K562 (cell line): ENCODE results near the gene GORASP1. TPM values are rescaled to one million over a fixed set of nuclear protein-coding genes. Genes with fewer than 3 reads are reported as not detected.

ENCODE experiments used
- ATAC-seq: fragments of 200-7000 bp; cut with Tn5 transposase; 3 replicates; pipeline ENCODE4 v1.9.1; 2020; ENCODE audit warnings: moderate library complexity
- BruUV-seq: library from RNA; stranded (reverse); fragments of 400-500 nt; replicated peaks from 2 replicates; lab custom pipeline; 2021; lab: Mats Ljungman, UMichigan
- CTCF ChIA-PET: fragments of 300-600 bp; formaldehyde crosslinking; extraction: SDS; loops from one replicate; lab custom pipeline; 2021; ENCODE audit warnings: low intra/inter-chr PET ratio; lab: Yijun Ruan, JAX
- POLR2A ChIA-PET: fragments of 300-600, 350-650 bp; sonication (Branson Sonifier 250); formaldehyde crosslinking; extraction: SDS; loops from one replicate; lab custom pipeline; 2021; ENCODE audit warnings: antibody characterized with exemption, inconsistent platforms; lab: Yijun Ruan, JAX
- DNase-seq, 4 experiments: peaks; one replicate each; pipeline versions ENCODE4 v3.0.0 to v3.0.0-alpha.2; 2011 to 2018; ENCODE audit warnings: low spot score in 3 of 4, mixed read lengths in 3 of 4; ENCODE audit errors: extremely low read depth in 1 of 4
- FAIRE-seq: peaks from 2 replicates; lab custom pipeline; 2011; peaks lifted over from hg19 to GRCh38; lab: Jason Lieb, UNC
- H2AFZ ChIP-seq: 2 replicates; pipeline ENCODE4 v1.6.0; 2011; ENCODE audit warnings: low read depth, low read length, control low read depth, inconsistent platforms
- H3K27ac ChIP-seq: fragments of 200-600 bp; 3 replicates; pipeline ENCODE4 v1.8.0; 2011; ENCODE audit warnings: low read depth, mild to moderate bottlenecking, control low read depth, inconsistent platforms, low read length, moderate library complexity, mixed read lengths; ENCODE audit errors: extremely low read depth
- H3K27me3 ChIP-seq, 2 experiments: fragments of 300-600 bp in 1 of 2; 2 replicates in 1 of 2; 3 replicates in 1 of 2; pipeline versions ENCODE4 v1.6.0 to v1.8.0; 2011; ENCODE audit warnings: inconsistent platforms in 2 of 2, low read length in 2 of 2, mild to moderate bottlenecking in 1 of 2, mixed read lengths in 1 of 2, moderate library complexity in 1 of 2; ENCODE audit not compliant: control insufficient read depth in 2 of 2, insufficient read depth in 2 of 2
- H3K36me3 ChIP-seq: fragments of 300-600 bp; 3 replicates; pipeline ENCODE4 v1.8.0; 2011; ENCODE audit warnings: mild to moderate bottlenecking, low read length, inconsistent platforms; ENCODE audit not compliant: control insufficient read depth, insufficient read depth
- H3K4me1 ChIP-seq, 2 experiments: fragments of 200-600 bp in 1 of 2; replicated peaks in 1 of 2; 2 replicates in 1 of 2; 3 replicates in 1 of 2; pipeline versions ENCODE4 v1.5.1 to v1.8.0; 2011; ENCODE audit warnings: inconsistent platforms in 2 of 2, low read length in 2 of 2, mild to moderate bottlenecking in 1 of 2, mixed read lengths in 1 of 2, moderate library complexity in 1 of 2; ENCODE audit not compliant: control insufficient read depth in 2 of 2, insufficient read depth in 2 of 2
- H3K4me2 ChIP-seq: 2 replicates; pipeline ENCODE4 v1.6.1; 2011; ENCODE audit warnings: low read length, control low read depth, inconsistent platforms, mixed read lengths; ENCODE audit not compliant: insufficient read depth
- H3K4me3 ChIP-seq: fragments of 200-600 bp; sonication (generic), shearing (Covaris generic); 2 replicates; pipeline ENCODE4 v1.5.1; 2016; ENCODE audit warnings: control low read depth, inconsistent platforms
- H3K79me2 ChIP-seq: fragments of 200-600 bp; 3 replicates; pipeline ENCODE4 v1.8.0; 2011; ENCODE audit warnings: low read length, inconsistent platforms; ENCODE audit not compliant: control insufficient read depth, insufficient read depth
- H3K9ac ChIP-seq, 2 experiments: 2 replicates each; pipeline versions ENCODE4 v1.6.0 to v1.6.1; 2011; ENCODE audit warnings: low read depth in 2 of 2, low read length in 2 of 2, control low read depth in 1 of 2, inconsistent platforms in 1 of 2, mild to moderate bottlenecking in 1 of 2, mixed read lengths in 1 of 2; ENCODE audit not compliant: insufficient read depth in 1 of 2
- H3K9me1 ChIP-seq: one replicate; pipeline ENCODE4 v1.6.0; 2011; ENCODE audit warnings: inconsistent platforms, mild to moderate bottlenecking, low read length, moderate library complexity; ENCODE audit not compliant: control insufficient read depth, insufficient read depth
- H3K9me3 ChIP-seq: replicated peaks from 2 replicates; pipeline ENCODE4 v1.5.1; 2011; ENCODE audit warnings: low read depth, low read length, inconsistent platforms; ENCODE audit not compliant: control insufficient read depth, insufficient read depth
- H4K20me1 ChIP-seq: replicated peaks from 2 replicates; pipeline ENCODE4 v1.6.1; 2011; ENCODE audit warnings: low read length, inconsistent platforms, mixed read lengths; ENCODE audit not compliant: control insufficient read depth, insufficient read depth
- ASH1L ChIP-seq: fragments of 450-650 bp; IDR thresholded peaks from 2 replicates; pipeline ENCODE4 v1.6.1; 2018; ENCODE audit warnings: borderline replicate concordance, mild to moderate bottlenecking, low read depth; ENCODE audit not compliant: partially characterized antibody
- DMBX1 ChIP-seq: fragments of 250-450 bp; sonication (Bioruptor Pico); IDR thresholded peaks from 2 replicates; pipeline ENCODE4 v1.8.0; 2022; ENCODE audit warnings: inconsistent platforms, mild to moderate bottlenecking, moderate library complexity, borderline replicate concordance
- MCM2 ChIP-seq: fragments of 450-650 bp; IDR thresholded peaks from 2 replicates; pipeline ENCODE4 v1.6.1; 2017; ENCODE audit warnings: low read depth, mild to moderate bottlenecking
- SMC3 ChIP-seq: conservative IDR thresholded peaks from 2 replicates; pipeline ENCODE4 v1.6.1; 2011; ENCODE audit warnings: low read depth, low read length, improper control_type of control experiment; ENCODE audit not compliant: insufficient read depth
- ZBTB7A ChIP-seq: IDR thresholded peaks from 2 replicates; pipeline ENCODE4 v1.6.1; 2011; ENCODE audit warnings: low read depth, mild to moderate bottlenecking, low read length, moderate library complexity, borderline replicate concordance; ENCODE audit not compliant: control insufficient read depth
- WGBS: fragments of 100-300 bp; shearing (Covaris generic); methylation state at CpG from one replicate; pipeline ENCODE4 v1.1.6; 2016; ENCODE audit warnings: low coverage, mixed read lengths; ENCODE audit not compliant: insufficient coverage; ENCODE audit errors: missing lambda C conversion rate; 5-methylcytosine and 5-hydroxymethylcytosine counted together
- in situ Hi-C: fragments of 300-500 bp; cut with MboI; formaldehyde crosslinking; loops from 4 replicates; pipeline ENCODE4 v1.15.0; 2018; ENCODE audit warnings: inconsistent platforms, mixed read lengths
- intact Hi-C: fragments of 100-400 bp; cut with micrococcal nuclease; formaldehyde crosslinking; loops from 2 replicates; pipeline ENCODE4 v1.14.2; 2022
- polyA plus RNA-seq, 8 experiments: library from polyadenylated mRNA; depleted of rRNA in 4 of 8; stranded (reverse) in 5 of 8; unstranded in 3 of 8; fragments of >200 nt; fragmentation: Nextera tagmentation in 2 of 8; fragmentation: Illumina TruSeq in 1 of 8; extraction: Ambion mirVana in 2 of 8; extraction: Trizol in 1 of 8; gene quantifications; 2 replicates each; pipeline versions ENCODE4 v1.2.1 to v1.2.3, GENCODE V29; 2011 to 2014; ENCODE audit warnings: inconsistent platforms in 1 of 8, missing spikeins in 1 of 8
- total RNA-seq, 7 experiments: library from RNA; depleted of rRNA in 6 of 7; stranded (reverse); fragments of >200 nt in 6 of 7; fragmentation: Illumina TruSeq in 2 of 7; extraction: Trizol in 2 of 7; gene quantifications; 2 replicates each; pipeline versions ENCODE4 v1.2.1 to v1.2.3, GENCODE V29; 2011 to 2021; ENCODE audit warnings: low replicate concordance in 1 of 7
- TF ChIP-seq, protein P1 (sequence below): IDR thresholded peaks from 2 replicates; pipeline ENCODE4 v1.6.1; 2011; ENCODE audit warnings: borderline replicate concordance, low read depth, mild to moderate bottlenecking, moderate library complexity, low read length; ENCODE audit not compliant: insufficient read depth, poor library complexity, severe bottlenecking

Gene GORASP1
- total and polyA plus RNA-seq, 9 of the 15 experiments (the other 6 are each of a cell fraction or from before 2014, with no cell fraction given) = 8.4 to 87.9 (median 67.6) TPM

- Histone ChIP-seq H3K79me2 (peaks cover 35% of the 10 kb centered on the region), H3K4me1 (peaks cover 21 to 33% of the 10 kb centered on the region in 2 experiments; a peak in 4 of 5 replicates), H3K9ac (no peak overlapping the region), H3K9me3 (no peaks in the 10 kb centered on the region), H3K4me2 (no peak overlapping the region), H3K27ac (no peak overlapping the region), H3K27me3 (no peaks in the 10 kb centered on the region), H2AFZ (no peak overlapping the region), H4K20me1 (no peaks in the 10 kb centered on the region; the same call in 1 of the 2 replicates), H3K36me3 (peaks cover 6% of the 10 kb centered on the region; the same call in 2 of the 3 replicates), H3K9me1 (no peaks in the 10 kb centered on the region), H3K4me3 (no peak overlapping the region)
- POLR2A ChIA-PET = interaction anchor here (0.6 to 1.5 kb wide), 8 partner anchors 9 to 136 kb away, joined by 3 to 5 read pairs (median 4); no protein-coding TSS in a partner anchor
- FAIRE-seq = no peak
- CTCF ChIA-PET = no interaction called here
- DNase-seq = no peak
- WGBS = 44% methylated on average over 5 of the region's 5 CpGs
- ATAC-seq = no peak
- intact Hi-C loops = no loop called here
- in situ Hi-C loops = no loop called here
- no TSS peak for BruUV-seq
- TF ChIP-seq SMC3 (no peak), DMBX1 (CRISPR knock-in tag) (no peak), ZBTB7A (no peak), ASH1L (no peak), MCM2 (no peak)
- TF ChIP-seq, protein P1, sequence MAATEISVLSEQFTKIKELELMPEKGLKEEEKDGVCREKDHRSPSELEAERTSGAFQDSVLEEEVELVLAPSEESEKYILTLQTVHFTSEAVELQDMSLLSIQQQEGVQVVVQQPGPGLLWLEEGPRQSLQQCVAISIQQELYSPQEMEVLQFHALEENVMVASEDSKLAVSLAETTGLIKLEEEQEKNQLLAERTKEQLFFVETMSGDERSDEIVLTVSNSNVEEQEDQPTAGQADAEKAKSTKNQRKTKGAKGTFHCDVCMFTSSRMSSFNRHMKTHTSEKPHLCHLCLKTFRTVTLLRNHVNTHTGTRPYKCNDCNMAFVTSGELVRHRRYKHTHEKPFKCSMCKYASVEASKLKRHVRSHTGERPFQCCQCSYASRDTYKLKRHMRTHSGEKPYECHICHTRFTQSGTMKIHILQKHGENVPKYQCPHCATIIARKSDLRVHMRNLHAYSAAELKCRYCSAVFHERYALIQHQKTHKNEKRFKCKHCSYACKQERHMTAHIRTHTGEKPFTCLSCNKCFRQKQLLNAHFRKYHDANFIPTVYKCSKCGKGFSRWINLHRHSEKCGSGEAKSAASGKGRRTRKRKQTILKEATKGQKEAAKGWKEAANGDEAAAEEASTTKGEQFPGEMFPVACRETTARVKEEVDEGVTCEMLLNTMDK = no peak
Measured at GRCh38 chr3:39109086-39109485, 1.7 kb upstream of the GORASP1 start.
